OCI-LY1 (cell line): ENCODE data around the gene SENP1.

Experiments
- CTCF ChIP-seq: fragments of 200-600 bp; sonication (generic), shearing (Covaris generic); IDR thresholded peaks from 2 replicates; pipeline ENCODE4 v1.5.1; 2017; ENCODE audit warnings: mild to moderate bottlenecking, antibody characterized with exemption, low read length, moderate library complexity, mixed read lengths
- EZH2 ChIP-seq: fragments of 200-600 bp; sonication (generic), shearing (Covaris generic); IDR thresholded peaks from 2 replicates; pipeline ENCODE4 v1.8.0; 2017; ENCODE audit warnings: borderline replicate concordance, mixed run types, mild to moderate bottlenecking, antibody characterized with exemption, low read length, moderate library complexity, mixed read lengths

- TF ChIP-seq CTCF = no peak
- TF ChIP-seq EZH2 = no peak
These were observed 66.7 kb downstream of the SENP1 start for GRCh38 chr12:48039151-48039550.
